Skeletal muscle satellite cell (primary cell): Measurements from ENCODE around the gene CLEC16A.

Source experiments
- H3K27me3 ChIP-seq: 2 replicates; pipeline ENCODE4 v1.7.0; 2013; ENCODE audit warnings: low read length; ENCODE audit not compliant: control insufficient read depth, insufficient read depth
- H3K36me3 ChIP-seq: 2 replicates; pipeline ENCODE4 v1.7.0; 2013; ENCODE audit warnings: mild to moderate bottlenecking, control low read depth, low read length; ENCODE audit not compliant: insufficient read depth
- H3K4me1 ChIP-seq: 2 replicates; pipeline ENCODE4 v1.7.0; 2013; ENCODE audit warnings: low read length; ENCODE audit not compliant: control insufficient read depth, insufficient read depth
- H3K4me2 ChIP-seq: 2 replicates; pipeline ENCODE4 v1.7.0; 2013; ENCODE audit warnings: mild to moderate bottlenecking, low read length
- H3K4me3 ChIP-seq: 2 replicates; pipeline ENCODE4 v1.7.0; 2013; ENCODE audit warnings: low read length
- H3K9ac ChIP-seq: 2 replicates; pipeline ENCODE4 v1.7.0; 2013; ENCODE audit warnings: mild to moderate bottlenecking, low read depth, low read length, moderate library complexity
- H3K9me3 ChIP-seq: replicated peaks from 2 replicates; pipeline ENCODE4 v1.7.0; 2013; ENCODE audit warnings: mild to moderate bottlenecking, control low read depth, low read length

Gene CLEC16A

GRCh38 chr16:11229432-11229831 lies 285.1 kb downstream of the CLEC16A start:
- no peaks in the 10 kb centered on the region for H3K27me3 ChIP-seq
- H3K4me2 ChIP-seq: no peak overlapping the region
- no peaks in the 10 kb centered on the region for H3K36me3 ChIP-seq
- H3K9me3 ChIP-seq: no peaks in the 10 kb centered on the region
- peaks cover 6% of the 10 kb centered on the region for H3K4me1 ChIP-seq
- H3K9ac ChIP-seq: no peak overlapping the region
- H3K4me3 ChIP-seq: no peak overlapping the region

GRCh38 chr16:11229906-11230305 lies 285.5 kb downstream of the CLEC16A start:
- Histone ChIP-seq H3K36me3 (no peaks in the 10 kb centered on the region), H3K9me3 (no peaks in the 10 kb centered on the region), H3K4me3 (no peak overlapping the region), H3K4me2 (no peak overlapping the region), H3K9ac (no peak overlapping the region), H3K27me3 (no peaks in the 10 kb centered on the region), H3K4me1 (peaks cover 6% of the 10 kb centered on the region)

GRCh38 chr16:11231367-11231970 lies 287.1 kb downstream of the CLEC16A start:
- peaks cover 6% of the 10 kb centered on the region for H3K4me1 ChIP-seq
- H3K4me3 ChIP-seq: no peak overlapping the region
- H3K36me3 ChIP-seq: no peaks in the 10 kb centered on the region
- no peak overlapping the region for H3K4me2 ChIP-seq
- no peaks in the 10 kb centered on the region for H3K27me3 ChIP-seq
- H3K9me3 ChIP-seq: no peaks in the 10 kb centered on the region
- H3K9ac ChIP-seq: no peak overlapping the region
